HepG2 (cell line): ENCODE measurements around the gene JAG1. TPM values are rescaled to one million over a fixed set of nuclear protein-coding genes. Genes with fewer than 3 reads are reported as not detected.

Experiments
- BORCS8-MEF2B ChIP-seq: sonication (generic); formaldehyde crosslinking; IDR thresholded peaks from 2 replicates; pipeline ENCODE4 v1.8.0; 2022; ENCODE audit warnings: mild to moderate bottlenecking, missing genetic modification reagents
- DR1 ChIP-seq: sonication (generic); formaldehyde crosslinking; IDR thresholded peaks from 2 replicates; pipeline ENCODE4 v1.8.0; 2021; ENCODE audit warnings: mild to moderate bottlenecking, missing genetic modification reagents, inconsistent platforms
- ELF3 ChIP-seq: IDR thresholded peaks from 2 replicates; pipeline ENCODE4 v1.6.1; 2016; ENCODE audit warnings: missing genetic modification reagents, missing compliant biosample characterization
- ERF ChIP-seq: IDR thresholded peaks from 2 replicates; pipeline ENCODE4 v1.6.1; 2018; ENCODE audit warnings: missing biosample characterization, missing genetic modification reagents
- HMGXB4 ChIP-seq, 2 experiments: sonication (generic) in 1 of 2; formaldehyde crosslinking in 1 of 2; IDR thresholded peaks; 2 replicates each; pipeline versions ENCODE4 v1.4.0 to v1.6.1; 2018 to 2020; ENCODE audit warnings: missing genetic modification reagents in 2 of 2, borderline replicate concordance in 1 of 2, low read depth in 1 of 2, mild to moderate bottlenecking in 1 of 2, missing biosample characterization in 1 of 2
- HNRNPH1 ChIP-seq: fragments of 200-400 bp; formaldehyde crosslinking; optimal IDR thresholded peaks from 2 replicates; pipeline ENCODE3; 2017; ENCODE audit warnings: mild to moderate bottlenecking, low read depth, low read length
- MEIS2 ChIP-seq: sonication (generic); formaldehyde crosslinking; IDR thresholded peaks from 2 replicates; pipeline ENCODE4 v1.9.0; 2021; ENCODE audit warnings: mild to moderate bottlenecking, missing genetic modification reagents
- NRL ChIP-seq: sonication (generic); formaldehyde crosslinking; IDR thresholded peaks from 2 replicates; pipeline ENCODE4 v1.5.0; 2020; ENCODE audit warnings: missing genetic modification reagents, mild to moderate bottlenecking, moderate library complexity, borderline replicate concordance
- SUZ12 ChIP-seq: fragments of 150-350 bp; IDR thresholded peaks from 2 replicates; pipeline ENCODE4 v1.6.1; 2014; ENCODE audit warnings: low read depth, low read length
- ZNF282 ChIP-seq: fragments of 450-650 bp; IDR thresholded peaks from 2 replicates; pipeline ENCODE4 v1.6.1; 2018; ENCODE audit not compliant: partially characterized antibody
- ZNF572 ChIP-seq: sonication (generic); formaldehyde crosslinking; IDR thresholded peaks from 2 replicates; pipeline ENCODE4 v1.5.1; 2020; ENCODE audit warnings: mild to moderate bottlenecking, missing genetic modification reagents
- ZNF761 ChIP-seq: sonication (generic); formaldehyde crosslinking; conservative IDR thresholded peaks from 2 replicates; pipeline ENCODE4 v1.4.0; 2020; ENCODE audit warnings: mild to moderate bottlenecking, missing genetic modification reagents
- ZNF83 ChIP-seq: sonication (generic); formaldehyde crosslinking; IDR thresholded peaks from 2 replicates; pipeline ENCODE4 v1.4.0; 2020; ENCODE audit warnings: missing genetic modification reagents, mild to moderate bottlenecking, borderline replicate concordance
- polyA plus RNA-seq, 8 experiments: library from polyadenylated mRNA; depleted of rRNA in 3 of 8; stranded (reverse) in 7 of 8; unstranded in 1 of 8; fragments of >200 nt; fragmentation: Illumina TruSeq in 4 of 8; extraction: Trizol in 4 of 8; gene quantifications; 2 replicates each; pipeline versions ENCODE4 v1.2.1 to v1.2.3, GENCODE V29; 2011 to 2016; ENCODE audit warnings: low read depth in 4 of 8, missing spikeins in 1 of 8, mixed read lengths in 1 of 8; ENCODE audit not compliant: insufficient read depth in 1 of 8
- total RNA-seq, 5 experiments: library from RNA; depleted of rRNA; stranded (reverse); fragments of >200 nt; fragmentation: Illumina TruSeq; extraction: Trizol; gene quantifications; 2 replicates each; pipeline ENCODE4 v1.2.3, GENCODE V29; 2016; ENCODE audit warnings: low read depth in 1 of 5
- TF ChIP-seq, protein P1 (sequence below): sonication (generic); formaldehyde crosslinking; IDR thresholded peaks from 2 replicates; pipeline ENCODE4 v1.5.1; 2020; ENCODE audit warnings: mild to moderate bottlenecking, missing genetic modification reagents

The JAG1 gene
- total and polyA plus RNA-seq, 2 of the 13 experiments (the other 11 are each of a cell fraction or from before 2014, with no cell fraction given): 47.1 to 56.3 TPM

- TF ChIP-seq HMGXB4 (CRISPR knock-in tag; IDR thresholded peaks at IDR 0.05; ENCODE audit: borderline replicate concordance in 1 of 2, low read depth in 1 of 2) (no peak), MEIS2 (no peak), DR1 (CRISPR knock-in tag) (no peak), ZNF83 (no peak), ZNF282 (no peak), SUZ12 (no peak), ZNF761 (CRISPR knock-in tag) (no peak), NRL (CRISPR knock-in tag) (0 out of 2 replicates have a peak, but pooled peaks have one; percentile 22), HNRNPH1 (no peak), ELF3 (CRISPR knock-in tag) (no peak), ZNF572 (CRISPR knock-in tag) (no peak), ERF (CRISPR knock-in tag) (no peak), BORCS8-MEF2B (CRISPR knock-in tag) (no peak)
- TF ChIP-seq, protein P1, sequence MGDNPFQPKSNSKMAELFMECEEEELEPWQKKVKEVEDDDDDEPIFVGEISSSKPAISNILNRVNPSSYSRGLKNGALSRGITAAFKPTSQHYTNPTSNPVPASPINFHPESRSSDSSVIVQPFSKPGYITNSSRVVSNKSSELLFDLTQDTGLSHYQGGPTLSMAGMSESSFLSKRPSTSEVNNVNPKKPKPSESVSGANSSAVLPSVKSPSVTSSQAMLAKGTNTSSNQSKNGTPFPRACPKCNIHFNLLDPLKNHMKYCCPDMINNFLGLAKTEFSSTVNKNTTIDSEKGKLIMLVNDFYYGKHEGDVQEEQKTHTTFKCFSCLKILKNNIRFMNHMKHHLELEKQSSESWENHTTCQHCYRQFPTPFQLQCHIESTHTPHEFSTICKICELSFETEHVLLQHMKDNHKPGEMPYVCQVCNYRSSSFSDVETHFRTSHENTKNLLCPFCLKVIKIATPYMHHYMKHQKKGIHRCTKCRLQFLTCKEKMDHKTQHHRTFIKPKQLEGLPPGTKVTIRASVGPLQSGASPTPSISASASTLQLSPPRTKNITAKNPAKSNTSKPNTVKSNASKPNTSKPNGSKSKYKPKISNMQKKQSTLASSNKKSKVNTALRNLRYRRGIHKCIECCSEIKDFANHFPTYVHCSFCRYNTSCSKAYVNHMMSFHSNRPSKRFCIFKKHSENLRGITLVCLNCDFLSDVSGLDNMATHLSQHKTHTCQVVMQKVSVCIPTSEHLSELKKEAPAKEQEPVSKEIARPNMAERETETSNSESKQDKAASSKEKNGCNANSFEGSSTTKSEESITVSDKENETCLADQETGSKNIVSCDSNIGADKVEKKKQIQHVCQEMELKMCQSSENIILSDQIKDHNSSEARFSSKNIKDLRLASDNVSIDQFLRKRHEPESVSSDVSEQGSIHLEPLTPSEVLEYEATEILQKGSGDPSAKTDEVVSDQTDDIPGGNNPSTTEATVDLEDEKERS (CRISPR knock-in tag): no peak
Observed at GRCh38 chr20:10662661-10663458, 10.9 kb downstream of the JAG1 start (continued).
